Hepatocyte (in vitro differentiated cells): ENCODE results near the gene LRRC31. TPM values are rescaled to one million over a fixed set of nuclear protein-coding genes. Genes with fewer than 3 reads are reported as not detected.

Source experiments
- DNase-seq: peaks from one replicate; pipeline ENCODE4 v3.0.0-alpha.2; 2016; ENCODE audit warnings: low spot score
- H2AFZ ChIP-seq: fragments of 200-600 bp; sonication (generic); 2 replicates; pipeline ENCODE4 v1.6.0; 2016; ENCODE audit warnings: antibody characterized with exemption, mild to moderate bottlenecking
- H3K27ac ChIP-seq: fragments of 200-600 bp; sonication (generic); 2 replicates; pipeline ENCODE4 v1.5.1; 2016; ENCODE audit warnings: mild to moderate bottlenecking
- H3K27me3 ChIP-seq: fragments of 200-600 bp; sonication (generic); 2 replicates; pipeline ENCODE4 v1.6.1; 2016
- H3K36me3 ChIP-seq: fragments of 200-600 bp; sonication (generic); replicated peaks from 2 replicates; pipeline ENCODE4 v1.5.1; 2016; ENCODE audit warnings: low read depth; ENCODE audit not compliant: insufficient read depth
- H3K4me1 ChIP-seq: fragments of 200-600 bp; sonication (generic); 2 replicates; pipeline ENCODE4 v1.5.1; 2016; ENCODE audit warnings: mild to moderate bottlenecking, moderate library complexity; ENCODE audit not compliant: insufficient read depth
- H3K4me2 ChIP-seq: fragments of 200-600 bp; sonication (generic); 2 replicates; pipeline ENCODE4 v1.6.0; 2016
- H3K4me3 ChIP-seq: fragments of 200-600 bp; sonication (generic); 2 replicates; pipeline ENCODE4 v1.5.1; 2016; ENCODE audit warnings: mild to moderate bottlenecking
- H3K79me2 ChIP-seq: fragments of 200-600 bp; sonication (generic); 2 replicates; pipeline ENCODE4 v1.6.0; 2017; ENCODE audit warnings: mild to moderate bottlenecking
- H3K9me2 ChIP-seq: fragments of 200-600 bp; sonication (generic); replicated peaks from 2 replicates; pipeline ENCODE4 v1.6.0; 2017; ENCODE audit warnings: mild to moderate bottlenecking; ENCODE audit not compliant: insufficient read depth
- H3K9me3 ChIP-seq: fragments of 200-600 bp; sonication (generic); 2 replicates; pipeline ENCODE4 v1.5.1; 2016; ENCODE audit warnings: low read depth, mild to moderate bottlenecking
- H4K20me1 ChIP-seq: fragments of 200-600 bp; sonication (generic); 2 replicates; pipeline ENCODE4 v1.6.0; 2016; ENCODE audit warnings: mild to moderate bottlenecking; ENCODE audit not compliant: insufficient read depth, poor library complexity, severe bottlenecking
- CTCF ChIP-seq: fragments of 200-600 bp; sonication (generic); IDR thresholded peaks from 2 replicates; pipeline ENCODE4 v1.5.1; 2016; ENCODE audit warnings: antibody characterized with exemption, mild to moderate bottlenecking; ENCODE audit not compliant: poor library complexity
- EZH2 ChIP-seq: fragments of 200-600 bp; sonication (generic); IDR thresholded peaks from 2 replicates; pipeline ENCODE4 v1.6.1; 2016; ENCODE audit warnings: antibody characterized with exemption, mild to moderate bottlenecking, borderline replicate concordance
- EZH2phosphoT487 ChIP-seq: fragments of 200-600 bp; sonication (generic); IDR thresholded peaks from one replicate; pipeline ENCODE4 v1.6.1; 2018; ENCODE audit warnings: antibody characterized with exemption, mild to moderate bottlenecking, low read depth, moderate library complexity; ENCODE audit not compliant: unreplicated experiment, severe bottlenecking
- WGBS: methylation state at CpG from one replicate; pipeline ENCODE4 v1.1.6; 2016; ENCODE audit warnings: low lambda C conversion rate; ENCODE audit errors: missing lambda C conversion rate; 5-methylcytosine and 5-hydroxymethylcytosine counted together
- polyA plus RNA-seq: library from polyadenylated mRNA; unstranded; fragments of >200 nt; fragmentation: Nextera tagmentation; extraction: Ambion mirVana; gene quantifications from 2 replicates; pipeline ENCODE4 v1.2.1, GENCODE V29; 2016
- total RNA-seq: library from RNA; depleted of rRNA; stranded (reverse); fragments of >200 nt; gene quantifications from 2 replicates; pipeline ENCODE4 v1.2.3, GENCODE V29; 2014

LRRC31 gene
- total and polyA plus RNA-seq, 2 experiments from 2014 or later = 1.4 to 6.1 TPM

GRCh38 chr3:169891886-169892285 is 22.2 kb upstream of the LRRC31 start:
- TF ChIP-seq EZH2 (no peak), CTCF (no peak), EZH2phosphoT487 (no peak)
- H3K79me2 ChIP-seq = no peaks in the 10 kb centered on the region
- 90% methylated on average over 7 of the region's 7 CpGs for WGBS

GRCh38 chr3:169886671-169887070 is 16.9 kb upstream of the LRRC31 start:
- no peaks in the 10 kb centered on the region for H3K9me2 ChIP-seq
- no peaks in the 10 kb centered on the region for H3K9me3 ChIP-seq
- no peaks in the 10 kb centered on the region for H4K20me1 ChIP-seq
- H3K4me2 ChIP-seq = no peak overlapping the region
- H3K27me3 ChIP-seq = no peaks in the 10 kb centered on the region
- WGBS = 66% methylated on average over 5 of the region's 5 CpGs
- H3K79me2 ChIP-seq = no peaks in the 10 kb centered on the region
- TF ChIP-seq EZH2 (no peak), EZH2phosphoT487 (no peak), CTCF (no peak)
- H3K4me3 ChIP-seq = no peak overlapping the region
- no peaks in the 10 kb centered on the region for H3K36me3 ChIP-seq
- H2AFZ ChIP-seq = no peak overlapping the region
- no peak for DNase-seq
- H3K4me1 ChIP-seq = no peaks in the 10 kb centered on the region
- no peak overlapping the region for H3K27ac ChIP-seq

More at GRCh38 chr3:169891886-169892285, 22.2 kb upstream of the LRRC31 start:
- H3K27me3 ChIP-seq = no peaks in the 10 kb centered on the region
- H3K27ac ChIP-seq = no peak overlapping the region
- H2AFZ ChIP-seq = no peak overlapping the region
- H3K36me3 ChIP-seq = no peaks in the 10 kb centered on the region
- no peaks in the 10 kb centered on the region for H3K4me1 ChIP-seq
- no peaks in the 10 kb centered on the region for H4K20me1 ChIP-seq
- no peak for DNase-seq
- no peaks in the 10 kb centered on the region for H3K9me2 ChIP-seq
- no peak overlapping the region for H3K4me2 ChIP-seq
- H3K4me3 ChIP-seq = no peak overlapping the region
- no peaks in the 10 kb centered on the region for H3K9me3 ChIP-seq

GRCh38 chr3:169880576-169881250 is 11.0 kb upstream of the LRRC31 start:
- TF ChIP-seq CTCF = no peak
- TF ChIP-seq EZH2phosphoT487 = no peak
- Histone ChIP-seq H3K36me3 (no peaks in the 10 kb centered on the region), H3K79me2 (no peaks in the 10 kb centered on the region), H3K27ac (no peak overlapping the region), H2AFZ (no peak overlapping the region), H4K20me1 (no peaks in the 10 kb centered on the region), H3K4me1 (no peaks in the 10 kb centered on the region), H3K9me2 (no peaks in the 10 kb centered on the region), H3K4me2 (no peak overlapping the region), H3K27me3 (no peaks in the 10 kb centered on the region), H3K9me3 (no peaks in the 10 kb centered on the region), H3K4me3 (no peak overlapping the region)
- DNase-seq = no peak
- 90% methylated on average over 4 of the region's 4 CpGs for WGBS
